Gastroesophageal sphincter (tissue), 4 donors: ENCODE data around the gene AGBL4. TPM values are rescaled to one million over a fixed set of nuclear protein-coding genes. Genes with fewer than 3 reads are reported as not detected.

ENCODE experiments used
- ATAC-seq: fragments of 150-250 bp; one replicate; pipeline ENCODE4 v1.9.1; 2016; ENCODE audit warnings: mild to moderate bottlenecking, moderate library complexity
- H3K27ac ChIP-seq, 4 donors: fragments of 200-600 bp; sonication (generic) in 3 of 4; 1 replicate in 3 of 4; 2 replicates in 1 of 4; pipeline ENCODE4 v1.5.1; 2016 to 2019
- H3K27me3 ChIP-seq: fragments of 200-600 bp; sonication (generic); one replicate; pipeline ENCODE4 v1.5.1; 2019
- H3K36me3 ChIP-seq, 2 donors: fragments of 200-600 bp; sonication (generic); one replicate each; pipeline ENCODE4 v1.5.1; 2019; ENCODE audit warnings: control low read depth in 1 of 2
- H3K4me1 ChIP-seq, 3 donors: fragments of 200-600 bp; sonication (generic); 1 replicate in 2 of 3; 2 replicates in 1 of 3; pipeline ENCODE4 v1.5.1; 2016 to 2019; ENCODE audit warnings: control low read depth in 2 of 3
- H3K4me3 ChIP-seq, 2 donors: fragments of 200-600 bp; sonication (generic); one replicate each; pipeline ENCODE4 v1.5.1; 2019; ENCODE audit warnings: mild to moderate bottlenecking in 1 of 2, moderate library complexity in 1 of 2
- H3K9me3 ChIP-seq, 3 donors: fragments of 200-600 bp; sonication (generic); one replicate each; pipeline ENCODE4 v1.5.1; 2017 to 2019; ENCODE audit warnings: control low read depth in 2 of 3
- EP300 ChIP-seq: sonication (generic); formaldehyde crosslinking; IDR thresholded peaks from one replicate; pipeline ENCODE4 v1.6.1; 2017; ENCODE audit warnings: antibody characterized with exemption, mild to moderate bottlenecking
- POLR2A ChIP-seq, 2 donors: fragments of 450-650 bp; IDR thresholded peaks; one replicate each; pipeline ENCODE4 v1.6.1; 2017; ENCODE audit warnings: antibody characterized with exemption in 2 of 2, mild to moderate bottlenecking in 2 of 2, moderate library complexity in 1 of 2
- POLR2AphosphoS5 ChIP-seq: sonication (generic); formaldehyde crosslinking; IDR thresholded peaks from one replicate; pipeline ENCODE4 v1.6.1; 2017; ENCODE audit warnings: antibody characterized with exemption
- WGBS, 2 donors: methylation state at CpG; one replicate each; pipeline ENCODE4 v1.1.5; 2018; ENCODE audit warnings: low coverage in 1 of 2; 5-methylcytosine and 5-hydroxymethylcytosine counted together
- total RNA-seq, 4 donors: library from RNA; depleted of rRNA; stranded (reverse); fragments of >200 nt; gene quantifications; one replicate each; pipeline ENCODE4 v1.1.0, GENCODE V29; 2016
- TF ChIP-seq, protein P1 (sequence below), 4 experiments: fragments of 200-600 bp in 2 of 4; fragments of 450-650 bp in 2 of 4; sonication (generic) in 1 of 4; IDR thresholded peaks; one replicate each; pipeline ENCODE4 v1.5.1; 2017 to 2019; ENCODE audit warnings: antibody characterized with exemption in 4 of 4, mild to moderate bottlenecking in 2 of 4, moderate library complexity in 2 of 4

Gene AGBL4
- total RNA-seq, 4 donors from 2014 or later: 1.6 TPM; not detected in 3

GRCh38 chr1:48730164-48730910 lies 1293.4 kb downstream of the AGBL4 start:
- no peak overlapping the region for H3K4me3 ChIP-seq
- H3K9me3 ChIP-seq: no peaks in the 10 kb centered on the region
- TF ChIP-seq EP300 (no peak), POLR2A (IDR thresholded peaks at IDR 0.05) (no peak), POLR2AphosphoS5 (no peak)
- TF ChIP-seq, protein P1, sequence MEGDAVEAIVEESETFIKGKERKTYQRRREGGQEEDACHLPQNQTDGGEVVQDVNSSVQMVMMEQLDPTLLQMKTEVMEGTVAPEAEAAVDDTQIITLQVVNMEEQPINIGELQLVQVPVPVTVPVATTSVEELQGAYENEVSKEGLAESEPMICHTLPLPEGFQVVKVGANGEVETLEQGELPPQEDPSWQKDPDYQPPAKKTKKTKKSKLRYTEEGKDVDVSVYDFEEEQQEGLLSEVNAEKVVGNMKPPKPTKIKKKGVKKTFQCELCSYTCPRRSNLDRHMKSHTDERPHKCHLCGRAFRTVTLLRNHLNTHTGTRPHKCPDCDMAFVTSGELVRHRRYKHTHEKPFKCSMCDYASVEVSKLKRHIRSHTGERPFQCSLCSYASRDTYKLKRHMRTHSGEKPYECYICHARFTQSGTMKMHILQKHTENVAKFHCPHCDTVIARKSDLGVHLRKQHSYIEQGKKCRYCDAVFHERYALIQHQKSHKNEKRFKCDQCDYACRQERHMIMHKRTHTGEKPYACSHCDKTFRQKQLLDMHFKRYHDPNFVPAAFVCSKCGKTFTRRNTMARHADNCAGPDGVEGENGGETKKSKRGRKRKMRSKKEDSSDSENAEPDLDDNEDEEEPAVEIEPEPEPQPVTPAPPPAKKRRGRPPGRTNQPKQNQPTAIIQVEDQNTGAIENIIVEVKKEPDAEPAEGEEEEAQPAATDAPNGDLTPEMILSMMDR (IDR thresholded peaks at IDR 0.05): no peak
- H3K27me3 ChIP-seq: no peaks in the 10 kb centered on the region
- no peak for ATAC-seq
- WGBS, 2 donors: 78 to 82% methylated on average over 5 to 10 of the region's 10 CpGs
- no peaks in the 10 kb centered on the region for H3K4me1 ChIP-seq
- no peak overlapping the region for H3K27ac ChIP-seq
- H3K36me3 ChIP-seq: peaks cover 0 to 82% of the 10 kb centered on the region in 2 donors

GRCh38 chr1:48728584-48728983 lies 1295.2 kb downstream of the AGBL4 start:
- Histone ChIP-seq H3K27me3 (no peaks in the 10 kb centered on the region), H3K36me3 (peaks cover 0 to 65% of the 10 kb centered on the region in 2 donors), H3K27ac (no peak overlapping the region), H3K9me3 (no peaks in the 10 kb centered on the region), H3K4me1 (no peaks in the 10 kb centered on the region), H3K4me3 (no peak overlapping the region)
- TF ChIP-seq, protein P1 (IDR thresholded peaks at IDR 0.05): no peak
- no peak for TF ChIP-seq POLR2A (IDR thresholded peaks at IDR 0.05)
- no peak for TF ChIP-seq POLR2AphosphoS5
- no peak for TF ChIP-seq EP300
- ATAC-seq: no peak
- 90 to 92% methylated on average over 2 of the region's 2 CpGs for WGBS, 2 donors

DNA sequence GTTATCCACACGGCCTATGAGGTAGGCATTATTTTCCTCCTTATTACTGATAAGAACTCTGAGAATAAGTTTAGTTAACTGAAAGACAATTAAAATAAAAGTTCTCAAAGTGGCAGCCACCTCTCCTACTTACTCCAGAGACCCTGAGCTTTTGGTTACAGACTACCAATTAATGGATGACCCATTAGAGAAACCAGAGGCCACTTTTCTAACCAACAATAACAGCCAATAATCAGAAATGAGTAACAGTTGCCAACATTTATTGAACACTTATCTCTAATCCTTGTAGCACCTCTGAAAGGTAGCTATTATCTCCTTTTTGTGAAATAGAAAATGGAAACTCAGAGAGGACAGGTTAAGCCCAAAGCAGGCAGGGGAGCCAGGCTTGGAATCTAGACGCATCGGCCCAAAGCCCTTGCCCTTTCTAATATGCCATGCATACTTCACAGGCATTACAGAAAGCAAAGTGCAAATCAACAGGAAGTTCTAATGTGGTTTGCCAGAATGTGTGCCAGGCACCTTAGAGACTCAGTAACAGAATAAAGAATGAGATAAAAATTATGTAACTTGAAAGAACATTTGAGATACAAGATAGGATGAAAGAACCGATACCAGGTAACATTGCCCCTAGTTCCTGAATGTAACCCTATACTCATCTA lies 1297.1 kb downstream of the AGBL4 start:
- Histone ChIP-seq H3K27me3 (no peaks in the 10 kb centered on the region), H3K27ac (no peak overlapping the region), H3K4me1 (no peaks in the 10 kb centered on the region), H3K36me3 (peaks cover 0 to 46% of the 10 kb centered on the region in 2 donors), H3K9me3 (no peaks in the 10 kb centered on the region), H3K4me3 (no peak overlapping the region)
- ATAC-seq: no peak
- WGBS, 2 donors: 91 to 100% methylated on average over 4 of the region's 4 CpGs
- TF ChIP-seq POLR2AphosphoS5: no peak
- TF ChIP-seq EP300: no peak
- no peak for TF ChIP-seq POLR2A (IDR thresholded peaks at IDR 0.05)
- TF ChIP-seq, protein P1 (IDR thresholded peaks at IDR 0.05): no peak

DNA sequence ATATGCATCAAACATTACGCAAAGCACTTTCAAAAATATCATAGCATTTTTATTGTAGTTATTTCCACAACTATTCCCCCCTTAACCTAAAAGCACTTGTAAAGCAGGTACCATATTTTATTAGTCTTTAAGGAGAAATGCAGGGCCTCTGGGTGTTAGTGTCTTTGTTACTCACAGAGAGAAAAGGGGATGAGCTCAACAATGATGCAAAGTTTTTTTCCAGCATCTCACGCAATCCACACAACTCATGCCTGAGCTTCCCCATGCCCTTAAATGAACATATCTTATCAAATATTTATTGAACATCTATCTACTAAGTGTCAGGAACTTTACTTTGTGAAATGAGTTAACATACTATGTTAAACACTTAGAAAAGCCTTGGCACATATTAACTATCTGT lies 1297.6 kb downstream of the AGBL4 start:
- H3K27me3 ChIP-seq: no peaks in the 10 kb centered on the region
- peaks cover 0 to 40% of the 10 kb centered on the region in 2 donors for H3K36me3 ChIP-seq
- H3K4me1 ChIP-seq: no peaks in the 10 kb centered on the region
- ATAC-seq: no peak
- H3K9me3 ChIP-seq: no peaks in the 10 kb centered on the region
- TF ChIP-seq, protein P1 (IDR thresholded peaks at IDR 0.05): no peak
- TF ChIP-seq EP300: no peak
- no peak for TF ChIP-seq POLR2A (IDR thresholded peaks at IDR 0.05)
- 86 to 95% methylated on average over 2 of the region's 2 CpGs for WGBS, 2 donors
- H3K27ac ChIP-seq: no peak overlapping the region
- H3K4me3 ChIP-seq: no peak overlapping the region
